ENCODE data around the gene TGFB2. TPM values are rescaled to one million over a fixed set of nuclear protein-coding genes. Genes with fewer than 3 reads are reported as not detected.

Gene TGFB2
- polyA plus RNA-seq, 1 experiment: 4.8 TPM

DNA sequence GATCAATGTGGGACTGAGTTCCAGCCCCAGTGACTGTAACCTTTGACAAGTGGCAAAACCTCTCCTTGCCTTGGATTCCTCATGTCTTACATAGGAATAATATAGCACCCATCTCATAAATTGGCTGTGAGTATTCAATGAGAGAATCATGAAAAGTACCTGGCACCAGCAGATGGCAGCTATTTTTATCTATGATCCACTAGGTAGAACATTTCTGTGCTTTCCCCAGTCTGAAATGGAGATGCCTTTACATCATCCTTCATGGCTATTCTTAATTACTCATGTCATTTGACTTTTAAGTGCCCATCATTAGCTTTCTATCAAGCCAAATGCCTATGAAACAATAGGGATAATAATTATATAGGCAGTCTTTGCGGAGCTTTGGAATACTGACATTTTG lies 130.1 kb downstream of the TGFB2 start:
- no peaks in the 10 kb centered on the region for H3K27me3 ChIP-seq (ENCODE audit: control insufficient read depth, insufficient read depth, low read length)
- no peak for DNase-seq (ENCODE audit: low read depth)
- ChIA-PET CTCF (interaction anchor here (0.6 to 1.5 kb wide), 3 partner anchors 24 to 111 kb away, joined by 3 to 5 read pairs (median 3); no protein-coding TSS in a partner anchor), POLR2A (no interaction called here)
- no peaks in the 10 kb centered on the region for H3K36me3 ChIP-seq (ENCODE audit: control insufficient read depth, insufficient read depth, low read length)
- TF ChIP-seq, protein P1, sequence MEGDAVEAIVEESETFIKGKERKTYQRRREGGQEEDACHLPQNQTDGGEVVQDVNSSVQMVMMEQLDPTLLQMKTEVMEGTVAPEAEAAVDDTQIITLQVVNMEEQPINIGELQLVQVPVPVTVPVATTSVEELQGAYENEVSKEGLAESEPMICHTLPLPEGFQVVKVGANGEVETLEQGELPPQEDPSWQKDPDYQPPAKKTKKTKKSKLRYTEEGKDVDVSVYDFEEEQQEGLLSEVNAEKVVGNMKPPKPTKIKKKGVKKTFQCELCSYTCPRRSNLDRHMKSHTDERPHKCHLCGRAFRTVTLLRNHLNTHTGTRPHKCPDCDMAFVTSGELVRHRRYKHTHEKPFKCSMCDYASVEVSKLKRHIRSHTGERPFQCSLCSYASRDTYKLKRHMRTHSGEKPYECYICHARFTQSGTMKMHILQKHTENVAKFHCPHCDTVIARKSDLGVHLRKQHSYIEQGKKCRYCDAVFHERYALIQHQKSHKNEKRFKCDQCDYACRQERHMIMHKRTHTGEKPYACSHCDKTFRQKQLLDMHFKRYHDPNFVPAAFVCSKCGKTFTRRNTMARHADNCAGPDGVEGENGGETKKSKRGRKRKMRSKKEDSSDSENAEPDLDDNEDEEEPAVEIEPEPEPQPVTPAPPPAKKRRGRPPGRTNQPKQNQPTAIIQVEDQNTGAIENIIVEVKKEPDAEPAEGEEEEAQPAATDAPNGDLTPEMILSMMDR (IDR thresholded peaks at IDR 0.05; ENCODE audit: insufficient read depth, low read depth, low read length): no peak
- H3K4me3 ChIP-seq (ENCODE audit: low read depth, low read length): no peak overlapping the region

DNA sequence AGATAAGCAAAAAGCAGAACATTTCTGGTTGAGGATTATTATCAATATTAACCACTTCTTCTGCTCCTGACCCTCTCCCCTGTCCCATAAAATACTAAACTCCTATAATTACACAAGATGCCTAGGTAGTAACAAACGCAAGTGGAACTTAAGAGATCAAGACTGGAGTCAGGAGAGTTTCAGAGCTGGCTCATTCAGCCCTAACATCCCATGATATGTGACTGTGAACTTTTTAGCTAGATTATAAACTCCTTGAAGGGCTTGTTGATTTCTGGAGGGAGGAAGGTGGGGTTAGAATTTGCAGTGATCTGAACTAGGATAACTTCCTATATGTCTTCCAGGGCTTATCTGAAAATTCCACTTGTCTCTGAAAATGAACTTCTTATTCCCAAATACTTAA lies 130.6 kb downstream of the TGFB2 start:
- ChIA-PET CTCF (interaction anchor here (1.3 to 1.5 kb wide), 2 partner anchors 23 to 111 kb away, joined by 3 to 5 read pairs; no protein-coding TSS in a partner anchor), POLR2A (no interaction called here)
- no peak for DNase-seq (ENCODE audit: low read depth)
- TF ChIP-seq, protein P1 (IDR thresholded peaks at IDR 0.05; ENCODE audit: insufficient read depth, low read depth, low read length): no peak
- no peaks in the 10 kb centered on the region for H3K27me3 ChIP-seq (ENCODE audit: control insufficient read depth, insufficient read depth, low read length)
- no peak overlapping the region for H3K4me3 ChIP-seq (ENCODE audit: low read depth, low read length)
- H3K36me3 ChIP-seq (ENCODE audit: control insufficient read depth, insufficient read depth, low read length): no peaks in the 10 kb centered on the region

- TF ChIP-seq, protein P1 (IDR thresholded peaks at IDR 0.05; ENCODE audit: insufficient read depth, low read depth, low read length): no peak
- Histone ChIP-seq H3K27me3 (ENCODE audit: control insufficient read depth, insufficient read depth, low read length) (no peaks in the 10 kb centered on the region), H3K4me3 (ENCODE audit: low read depth, low read length) (no peak overlapping the region), H3K36me3 (ENCODE audit: control insufficient read depth, insufficient read depth, low read length) (no peaks in the 10 kb centered on the region)
- DNase-seq (ENCODE audit: low read depth): peak; percentile 74
- ChIA-PET POLR2A (no interaction called here), CTCF (interaction anchor here (1.0 to 1.5 kb wide), 2 partner anchors 29 to 112 kb away, joined by 3 to 5 read pairs; no protein-coding TSS in a partner anchor)
Observed at GRCh38 chr1:218476385-218476784, 131.2 kb downstream of the TGFB2 start.

- ChIA-PET CTCF (interaction anchor here (1.3 kb wide), 1 partner anchor 74 kb away, joined by 3 read pairs; no protein-coding TSS in a partner anchor), POLR2A (no interaction called here)
- TF ChIP-seq, protein P1 (IDR thresholded peaks at IDR 0.05; ENCODE audit: insufficient read depth, low read depth, low read length): no peak
- Histone ChIP-seq H3K4me3 (ENCODE audit: low read depth, low read length) (no peak overlapping the region), H3K36me3 (ENCODE audit: control insufficient read depth, insufficient read depth, low read length) (no peaks in the 10 kb centered on the region), H3K27me3 (ENCODE audit: control insufficient read depth, insufficient read depth, low read length) (no peaks in the 10 kb centered on the region)
- DNase-seq (ENCODE audit: low read depth): no peak
Observed at GRCh38 chr1:218478336-218478735, 133.2 kb downstream of the TGFB2 start.

- Histone ChIP-seq H3K27me3 (ENCODE audit: control insufficient read depth, insufficient read depth, low read length) (no peaks in the 10 kb centered on the region), H3K36me3 (ENCODE audit: control insufficient read depth, insufficient read depth, low read length) (no peaks in the 10 kb centered on the region), H3K4me3 (ENCODE audit: low read depth, low read length) (no peak overlapping the region)
- ChIA-PET CTCF (interaction anchor here (0.9 to 1.3 kb wide), 3 partner anchors 13 to 115 kb away, joined by 3 to 7 read pairs (median 3); no protein-coding TSS in a partner anchor), POLR2A (interaction anchor here (1.3 kb wide), 1 partner anchor 102 kb away, joined by 3 read pairs; no protein-coding TSS in a partner anchor)
- peak; percentile 73 for DNase-seq (ENCODE audit: low read depth)
- TF ChIP-seq, protein P1 (IDR thresholded peaks at IDR 0.05; ENCODE audit: insufficient read depth, low read depth, low read length): no peak
Observed at GRCh38 chr1:218479436-218480115, 134.4 kb downstream of the TGFB2 start.

Data from BJ (cell line).